Progenitor cell of endocrine pancreas (in vitro differentiated cells): ENCODE measurements around the gene ROBO3. TPM values are rescaled to one million over a fixed set of nuclear protein-coding genes. Genes with fewer than 3 reads are reported as not detected.

Experiments
- DNase-seq: peaks from one replicate; pipeline ENCODE4 v3.0.0; 2021; ENCODE audit warnings: low spot score; ENCODE audit not compliant: unreplicated experiment
- H3K27ac Mint-ChIP-seq: 2 replicates; pipeline ENCODE4 v1.8.0; 2021; ENCODE audit warnings: mild to moderate bottlenecking, moderate library complexity, mixed read lengths
- H3K27me3 Mint-ChIP-seq: 2 replicates; pipeline ENCODE4 v1.8.0; 2021; ENCODE audit warnings: mixed read lengths
- H3K36me3 Mint-ChIP-seq: 2 replicates; pipeline ENCODE4 v1.8.0; 2022; ENCODE audit warnings: mixed read lengths; ENCODE audit not compliant: insufficient read depth
- H3K4me1 Mint-ChIP-seq: 2 replicates; pipeline ENCODE4 v1.8.0; 2021; ENCODE audit warnings: low read depth, mixed read lengths
- H3K4me3 Mint-ChIP-seq: 2 replicates; pipeline ENCODE4 v1.8.0; 2021; ENCODE audit warnings: low read depth, mild to moderate bottlenecking, moderate library complexity, mixed read lengths
- H3K9me3 Mint-ChIP-seq: 2 replicates; pipeline ENCODE4 v1.8.0; 2021; ENCODE audit warnings: low read depth, mixed read lengths
- CTCF ChIP-seq: fragments of 200-600 bp; sonication (generic); IDR thresholded peaks from one replicate; pipeline ENCODE4 v1.5.0; 2021; ENCODE audit warnings: antibody characterized with exemption, mild to moderate bottlenecking; ENCODE audit not compliant: unreplicated experiment
- total RNA-seq: library from RNA; stranded (reverse); gene quantifications from 2 replicates; pipeline ENCODE4 v1.2.1, GENCODE V29; 2021

Gene ROBO3
- total RNA-seq, 1 donor from 2014 or later = 9.9 TPM

GRCh38 chr11:124840666-124841065, 24.6 kb upstream of the ROBO3 start:
- Mint-ChIP-seq H3K27ac (no peak overlapping the region), H3K4me1 (peaks cover 7% of the 10 kb centered on the region), H3K36me3 (no peaks in the 10 kb centered on the region), H3K4me3 (no peak overlapping the region), H3K9me3 (no peaks in the 10 kb centered on the region), H3K27me3 (peaks cover 86% of the 10 kb centered on the region)
- TF ChIP-seq CTCF = no peak
- no peak for DNase-seq

GRCh38 chr11:124841201-124841600, 24.0 kb upstream of the ROBO3 start:
- H3K36me3 Mint-ChIP-seq = no peaks in the 10 kb centered on the region
- no peaks in the 10 kb centered on the region for H3K9me3 Mint-ChIP-seq
- H3K4me1 Mint-ChIP-seq = peaks cover 7% of the 10 kb centered on the region
- H3K27me3 Mint-ChIP-seq = peaks cover 88% of the 10 kb centered on the region
- TF ChIP-seq CTCF = no peak
- no peak overlapping the region for H3K4me3 Mint-ChIP-seq
- no peak for DNase-seq
- no peak overlapping the region for H3K27ac Mint-ChIP-seq

- TF ChIP-seq CTCF = no peak
- no peak overlapping the region for H3K27ac Mint-ChIP-seq
- no peak for DNase-seq
- H3K4me3 Mint-ChIP-seq = no peak overlapping the region
- no peaks in the 10 kb centered on the region for H3K36me3 Mint-ChIP-seq
- H3K4me1 Mint-ChIP-seq = peaks cover 7% of the 10 kb centered on the region
- peaks cover 91% of the 10 kb centered on the region for H3K27me3 Mint-ChIP-seq
- H3K9me3 Mint-ChIP-seq = no peaks in the 10 kb centered on the region
Measured at GRCh38 chr11:124841840-124842239, 23.4 kb upstream of the ROBO3 start.

- no peak for DNase-seq
- Mint-ChIP-seq H3K4me1 (peaks cover 7% of the 10 kb centered on the region), H3K27me3 (peaks cover 93% of the 10 kb centered on the region), H3K4me3 (no peak overlapping the region), H3K9me3 (no peaks in the 10 kb centered on the region), H3K36me3 (no peaks in the 10 kb centered on the region), H3K27ac (no peak overlapping the region)
- no peak for TF ChIP-seq CTCF
Measured at GRCh38 chr11:124842305-124842704, 22.9 kb upstream of the ROBO3 start.

GRCh38 chr11:124843616-124843910, 21.7 kb upstream of the ROBO3 start:
- no peak for TF ChIP-seq CTCF
- DNase-seq = no peak
- Mint-ChIP-seq H3K4me3 (peak overlapping the region; percentile 53), H3K9me3 (no peaks in the 10 kb centered on the region), H3K4me1 (peaks cover 7% of the 10 kb centered on the region), H3K36me3 (no peaks in the 10 kb centered on the region), H3K27me3 (peaks cover 93% of the 10 kb centered on the region), H3K27ac (no peak overlapping the region)
